Measurements from ENCODE around the gene BLTP3A. TPM values are rescaled to one million over a fixed set of nuclear protein-coding genes. Genes with fewer than 3 reads are reported as not detected.

BLTP3A gene
- 3.6 and 5.7 TPM in 2 replicates for total RNA-seq

GRCh38 chr6:34791701-34792604, at the start of gene BLTP3A:
BLTP3A (plus strand) TSS chr6:34792083; CDS start chr6:34792251, 168 bp downstream.

Other genes starting within 250 kb of the BLTP3A start
- under 0.01 TPM in 1 of 2 replicates, not detected in the other for gene SPDEF, start 235.8 kb upstream of the BLTP3A start, total RNA-seq
- gene ILRUN, start 95.3 kb upstream of the BLTP3A start, total RNA-seq = 28.9 and 37.9 TPM in 2 replicates
- gene SNRPC, start 34.6 kb upstream of the BLTP3A start, total RNA-seq = 45.6 and 51.5 TPM in 2 replicates
- 13.2 and 14.2 TPM in 2 replicates for gene TAF11, start 96.0 kb downstream of the BLTP3A start, total RNA-seq
- gene ANKS1A, start 97.2 kb downstream of the BLTP3A start, total RNA-seq = 4.8 and 6.1 TPM in 2 replicates